Progenitor cell of endocrine pancreas (in vitro differentiated cells): ENCODE results near the gene COL15A1. TPM values are rescaled to one million over a fixed set of nuclear protein-coding genes. Genes with fewer than 3 reads are reported as not detected.
"Not testable (repeated sequence)": the region's sequence is repeated elsewhere in the genome, so short reads cannot be mapped to it uniquely, and the experiment has no call there.

Experiments
- DNase-seq: peaks from one replicate; pipeline ENCODE4 v3.0.0; 2021; ENCODE audit warnings: low spot score; ENCODE audit not compliant: unreplicated experiment
- H3K27ac Mint-ChIP-seq: 2 replicates; pipeline ENCODE4 v1.8.0; 2021; ENCODE audit warnings: mild to moderate bottlenecking, moderate library complexity, mixed read lengths
- H3K27me3 Mint-ChIP-seq: 2 replicates; pipeline ENCODE4 v1.8.0; 2021; ENCODE audit warnings: mixed read lengths
- H3K36me3 Mint-ChIP-seq: 2 replicates; pipeline ENCODE4 v1.8.0; 2022; ENCODE audit warnings: mixed read lengths; ENCODE audit not compliant: insufficient read depth
- H3K4me1 Mint-ChIP-seq: 2 replicates; pipeline ENCODE4 v1.8.0; 2021; ENCODE audit warnings: low read depth, mixed read lengths
- H3K4me3 Mint-ChIP-seq: 2 replicates; pipeline ENCODE4 v1.8.0; 2021; ENCODE audit warnings: low read depth, mild to moderate bottlenecking, moderate library complexity, mixed read lengths
- H3K9me3 Mint-ChIP-seq: 2 replicates; pipeline ENCODE4 v1.8.0; 2021; ENCODE audit warnings: low read depth, mixed read lengths
- CTCF ChIP-seq: fragments of 200-600 bp; sonication (generic); IDR thresholded peaks from one replicate; pipeline ENCODE4 v1.5.0; 2021; ENCODE audit warnings: antibody characterized with exemption, mild to moderate bottlenecking; ENCODE audit not compliant: unreplicated experiment
- total RNA-seq: library from RNA; stranded (reverse); gene quantifications from 2 replicates; pipeline ENCODE4 v1.2.1, GENCODE V29; 2021

COL15A1 gene
- total RNA-seq, 1 donor from 2014 or later = not detected

- H3K27me3 Mint-ChIP-seq = peaks cover 11% of the 10 kb centered on the region
- no peak overlapping the region for H3K27ac Mint-ChIP-seq
- no peaks in the 10 kb centered on the region for H3K36me3 Mint-ChIP-seq
- no peak for DNase-seq
- no peaks in the 10 kb centered on the region for H3K4me1 Mint-ChIP-seq
- H3K4me3 Mint-ChIP-seq = no peak overlapping the region
- H3K9me3 Mint-ChIP-seq = peaks cover 7% of the 10 kb centered on the region
- no peak for TF ChIP-seq CTCF
These were observed 152.7 kb downstream of the COL15A1 start for GRCh38 chr9:99096409-99096808.

GRCh38 chr9:99099806-99100585 lies 156.3 kb downstream of the COL15A1 start:
- Mint-ChIP-seq H3K27me3 (peaks cover 28% of the 10 kb centered on the region), H3K4me1 (peaks cover 17% of the 10 kb centered on the region)
- H3K4me3 Mint-ChIP-seq, H3K36me3 Mint-ChIP-seq, H3K27ac Mint-ChIP-seq, H3K9me3 Mint-ChIP-seq, DNase-seq: not testable (repeated sequence)

- peaks cover 7% of the 10 kb centered on the region for H3K9me3 Mint-ChIP-seq
- peaks cover 21% of the 10 kb centered on the region for H3K4me1 Mint-ChIP-seq
- H3K36me3 Mint-ChIP-seq = no peaks in the 10 kb centered on the region
- H3K27me3 Mint-ChIP-seq = peaks cover 21% of the 10 kb centered on the region
- no peak overlapping the region for H3K27ac Mint-ChIP-seq
- no peak for DNase-seq
- TF ChIP-seq CTCF = no peak
- H3K4me3 Mint-ChIP-seq = no peak overlapping the region
These were observed 157.6 kb downstream of the COL15A1 start for GRCh38 chr9:99101271-99101670.

GRCh38 chr9:99101812-99102211 lies 158.1 kb downstream of the COL15A1 start:
- H3K36me3 Mint-ChIP-seq = no peaks in the 10 kb centered on the region

GRCh38 chr9:99103054-99103895 lies 159.6 kb downstream of the COL15A1 start:
- Mint-ChIP-seq H3K4me1 (peaks cover 33% of the 10 kb centered on the region), H3K4me3 (peak overlapping the region; percentile 78), H3K27me3 (peaks cover 17% of the 10 kb centered on the region), H3K9me3 (peaks cover 7% of the 10 kb centered on the region), H3K36me3 (no peaks in the 10 kb centered on the region), H3K27ac (peak overlapping the region; percentile 12)
- no peak for DNase-seq
- TF ChIP-seq CTCF = no peak

More at GRCh38 chr9:99101812-99102211, 158.1 kb downstream of the COL15A1 start:
- H3K4me1 Mint-ChIP-seq = peaks cover 24% of the 10 kb centered on the region
- DNase-seq = no peak
- H3K27ac Mint-ChIP-seq = no peak overlapping the region
- H3K9me3 Mint-ChIP-seq = peaks cover 7% of the 10 kb centered on the region
- H3K4me3 Mint-ChIP-seq = no peak overlapping the region
- peaks cover 17% of the 10 kb centered on the region for H3K27me3 Mint-ChIP-seq
- TF ChIP-seq CTCF = no peak
